Gastroesophageal sphincter (tissue), 4 donors: ENCODE results near the gene IMMP2L. TPM values are rescaled to one million over a fixed set of nuclear protein-coding genes. Genes with fewer than 3 reads are reported as not detected.

Source experiments
- ATAC-seq: fragments of 150-250 bp; one replicate; pipeline ENCODE4 v1.9.1; 2016; ENCODE audit warnings: mild to moderate bottlenecking, moderate library complexity
- H3K27ac ChIP-seq, 4 donors: fragments of 200-600 bp; sonication (generic) in 3 of 4; 1 replicate in 3 of 4; 2 replicates in 1 of 4; pipeline ENCODE4 v1.5.1; 2016 to 2019
- H3K27me3 ChIP-seq: fragments of 200-600 bp; sonication (generic); one replicate; pipeline ENCODE4 v1.5.1; 2019
- H3K36me3 ChIP-seq, 2 donors: fragments of 200-600 bp; sonication (generic); one replicate each; pipeline ENCODE4 v1.5.1; 2019; ENCODE audit warnings: control low read depth in 1 of 2
- H3K4me1 ChIP-seq, 3 donors: fragments of 200-600 bp; sonication (generic); 1 replicate in 2 of 3; 2 replicates in 1 of 3; pipeline ENCODE4 v1.5.1; 2016 to 2019; ENCODE audit warnings: control low read depth in 2 of 3
- H3K4me3 ChIP-seq, 2 donors: fragments of 200-600 bp; sonication (generic); one replicate each; pipeline ENCODE4 v1.5.1; 2019; ENCODE audit warnings: mild to moderate bottlenecking in 1 of 2, moderate library complexity in 1 of 2
- H3K9me3 ChIP-seq, 3 donors: fragments of 200-600 bp; sonication (generic); one replicate each; pipeline ENCODE4 v1.5.1; 2017 to 2019; ENCODE audit warnings: control low read depth in 2 of 3
- EP300 ChIP-seq: sonication (generic); formaldehyde crosslinking; IDR thresholded peaks from one replicate; pipeline ENCODE4 v1.6.1; 2017; ENCODE audit warnings: antibody characterized with exemption, mild to moderate bottlenecking
- POLR2A ChIP-seq, 2 donors: fragments of 450-650 bp; IDR thresholded peaks; one replicate each; pipeline ENCODE4 v1.6.1; 2017; ENCODE audit warnings: antibody characterized with exemption in 2 of 2, mild to moderate bottlenecking in 2 of 2, moderate library complexity in 1 of 2
- POLR2AphosphoS5 ChIP-seq: sonication (generic); formaldehyde crosslinking; IDR thresholded peaks from one replicate; pipeline ENCODE4 v1.6.1; 2017; ENCODE audit warnings: antibody characterized with exemption
- WGBS, 2 donors: methylation state at CpG; one replicate each; pipeline ENCODE4 v1.1.5; 2018; ENCODE audit warnings: low coverage in 1 of 2; 5-methylcytosine and 5-hydroxymethylcytosine counted together
- total RNA-seq, 4 donors: library from RNA; depleted of rRNA; stranded (reverse); fragments of >200 nt; gene quantifications; one replicate each; pipeline ENCODE4 v1.1.0, GENCODE V29; 2016
- TF ChIP-seq, protein P1 (sequence below), 4 experiments: fragments of 200-600 bp in 2 of 4; fragments of 450-650 bp in 2 of 4; sonication (generic) in 1 of 4; IDR thresholded peaks; one replicate each; pipeline ENCODE4 v1.5.1; 2017 to 2019; ENCODE audit warnings: antibody characterized with exemption in 4 of 4, mild to moderate bottlenecking in 2 of 4, moderate library complexity in 2 of 4

IMMP2L gene
- total RNA-seq, 4 donors from 2014 or later = 13.6 to 38.5 (median 30.1) TPM

DNA sequence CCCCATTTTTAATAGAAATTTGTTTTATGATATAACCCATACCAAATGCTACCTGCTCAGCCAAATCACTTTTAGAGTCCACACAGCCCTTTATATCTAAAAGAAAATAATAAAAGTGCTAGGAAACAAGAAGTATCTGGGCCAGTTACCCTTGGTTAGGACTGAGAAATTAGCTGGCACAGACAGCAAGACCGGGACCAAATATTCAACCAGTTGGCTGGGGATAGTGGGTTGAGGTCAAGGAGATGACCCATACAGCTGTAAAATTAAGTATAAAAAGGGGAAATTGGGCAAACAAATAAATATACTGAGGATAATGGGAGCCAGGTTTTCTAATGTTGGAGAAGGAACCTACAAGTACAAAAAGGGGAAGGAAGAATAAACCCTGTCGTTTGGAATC, 174.3 kb downstream of the IMMP2L start:
- Histone ChIP-seq H3K27me3 (no peaks in the 10 kb centered on the region), H3K4me1 (peaks cover 0 to 7% (median 0%) of the 10 kb centered on the region in 3 donors), H3K9me3 (no peaks in the 10 kb centered on the region), H3K27ac (no peak overlapping the region), H3K36me3 (no peaks in the 10 kb centered on the region), H3K4me3 (no peak overlapping the region)
- no peak for ATAC-seq
- no peak for TF ChIP-seq POLR2AphosphoS5
- no peak for TF ChIP-seq EP300
- TF ChIP-seq, protein P1, sequence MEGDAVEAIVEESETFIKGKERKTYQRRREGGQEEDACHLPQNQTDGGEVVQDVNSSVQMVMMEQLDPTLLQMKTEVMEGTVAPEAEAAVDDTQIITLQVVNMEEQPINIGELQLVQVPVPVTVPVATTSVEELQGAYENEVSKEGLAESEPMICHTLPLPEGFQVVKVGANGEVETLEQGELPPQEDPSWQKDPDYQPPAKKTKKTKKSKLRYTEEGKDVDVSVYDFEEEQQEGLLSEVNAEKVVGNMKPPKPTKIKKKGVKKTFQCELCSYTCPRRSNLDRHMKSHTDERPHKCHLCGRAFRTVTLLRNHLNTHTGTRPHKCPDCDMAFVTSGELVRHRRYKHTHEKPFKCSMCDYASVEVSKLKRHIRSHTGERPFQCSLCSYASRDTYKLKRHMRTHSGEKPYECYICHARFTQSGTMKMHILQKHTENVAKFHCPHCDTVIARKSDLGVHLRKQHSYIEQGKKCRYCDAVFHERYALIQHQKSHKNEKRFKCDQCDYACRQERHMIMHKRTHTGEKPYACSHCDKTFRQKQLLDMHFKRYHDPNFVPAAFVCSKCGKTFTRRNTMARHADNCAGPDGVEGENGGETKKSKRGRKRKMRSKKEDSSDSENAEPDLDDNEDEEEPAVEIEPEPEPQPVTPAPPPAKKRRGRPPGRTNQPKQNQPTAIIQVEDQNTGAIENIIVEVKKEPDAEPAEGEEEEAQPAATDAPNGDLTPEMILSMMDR (IDR thresholded peaks at IDR 0.05) = no peak
- no peak for TF ChIP-seq POLR2A (IDR thresholded peaks at IDR 0.05)
- 63 to 67% methylated on average over 1 to 2 of the region's 2 CpGs for WGBS, 2 donors

DNA sequence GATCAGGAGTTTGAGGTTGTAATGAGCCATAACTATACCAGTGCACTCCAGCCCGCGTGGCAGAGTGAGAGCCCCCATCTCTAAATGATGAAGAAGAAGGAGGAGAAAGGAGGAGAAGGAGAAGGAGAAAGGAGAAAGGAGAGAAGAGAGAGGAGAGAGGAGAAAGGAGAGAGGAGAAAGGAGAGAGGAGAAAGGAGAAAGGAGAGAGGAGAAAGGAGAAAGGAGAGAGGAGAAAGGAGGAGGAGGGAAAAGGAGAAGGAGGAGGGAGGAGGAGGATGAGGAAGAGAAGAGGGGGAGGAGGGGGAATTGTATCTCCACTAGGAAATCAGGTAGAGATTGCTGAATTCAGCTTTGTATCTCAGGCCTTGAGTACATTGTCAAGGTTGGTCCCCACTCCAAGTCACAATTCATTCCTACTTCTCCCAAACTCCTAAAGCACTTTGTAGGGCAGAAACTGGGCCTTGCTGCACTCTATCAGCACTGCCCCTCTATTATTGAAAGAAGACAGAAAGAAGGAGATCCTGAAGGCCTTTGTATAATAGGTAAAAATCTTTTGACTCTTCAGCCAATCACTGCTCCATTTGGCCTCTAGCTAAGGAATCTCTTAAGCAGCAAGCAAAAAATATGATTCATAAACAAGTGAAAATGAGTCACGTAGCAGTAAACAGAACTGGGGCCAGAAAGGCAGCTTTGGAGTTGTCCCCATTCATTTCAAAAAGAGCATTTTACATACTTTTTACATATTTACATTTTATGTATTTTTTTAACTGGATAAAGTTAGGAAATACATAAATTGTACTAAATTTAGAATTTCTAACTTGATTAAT, 178.0 kb downstream of the IMMP2L start:
- WGBS, 2 donors = 56 to 86% methylated on average over 1 to 3 of the region's 3 CpGs
- Histone ChIP-seq H3K9me3 (no peaks in the 10 kb centered on the region), H3K36me3 (no peaks in the 10 kb centered on the region), H3K4me1 (no peaks in the 10 kb centered on the region), H3K4me3 (no peak overlapping the region), H3K27me3 (no peaks in the 10 kb centered on the region), H3K27ac (no peak overlapping the region)
- TF ChIP-seq POLR2A (IDR thresholded peaks at IDR 0.05) (no peak), EP300 (no peak), POLR2AphosphoS5 (no peak)
- TF ChIP-seq, protein P1 (IDR thresholded peaks at IDR 0.05) = no peak
- no peak for ATAC-seq

DNA sequence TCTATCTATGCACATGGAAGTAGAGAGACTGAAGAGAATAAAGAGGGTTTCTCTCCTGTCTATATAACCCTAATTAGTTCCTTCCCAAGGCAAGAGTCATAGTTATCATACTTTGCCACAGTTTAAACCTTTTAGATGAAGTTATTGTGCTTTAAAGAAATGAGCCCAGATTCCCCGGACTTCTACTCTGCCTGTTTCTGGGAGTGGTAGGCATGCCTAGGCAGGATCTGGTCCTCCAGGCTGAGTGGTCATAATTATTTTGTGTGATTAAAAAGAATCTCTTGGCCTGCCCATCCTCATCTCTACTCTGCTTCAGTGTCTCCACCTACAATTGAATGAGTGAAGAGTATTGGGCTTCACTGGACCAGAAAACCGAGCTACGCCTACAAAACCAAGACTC, 179.2 kb downstream of the IMMP2L start:
- H3K36me3 ChIP-seq = no peaks in the 10 kb centered on the region
- H3K27me3 ChIP-seq = no peaks in the 10 kb centered on the region
- H3K9me3 ChIP-seq = no peaks in the 10 kb centered on the region
- no peak for ATAC-seq
- H3K27ac ChIP-seq = no peak overlapping the region
- H3K4me1 ChIP-seq = no peaks in the 10 kb centered on the region
- no peak for TF ChIP-seq EP300
- TF ChIP-seq, protein P1 (IDR thresholded peaks at IDR 0.05) = no peak
- TF ChIP-seq POLR2A (IDR thresholded peaks at IDR 0.05) = no peak
- TF ChIP-seq POLR2AphosphoS5 = no peak
- 100% methylated on average over 2 of the region's 3 CpGs for WGBS, 2 donors
- H3K4me3 ChIP-seq = no peak overlapping the region

DNA sequence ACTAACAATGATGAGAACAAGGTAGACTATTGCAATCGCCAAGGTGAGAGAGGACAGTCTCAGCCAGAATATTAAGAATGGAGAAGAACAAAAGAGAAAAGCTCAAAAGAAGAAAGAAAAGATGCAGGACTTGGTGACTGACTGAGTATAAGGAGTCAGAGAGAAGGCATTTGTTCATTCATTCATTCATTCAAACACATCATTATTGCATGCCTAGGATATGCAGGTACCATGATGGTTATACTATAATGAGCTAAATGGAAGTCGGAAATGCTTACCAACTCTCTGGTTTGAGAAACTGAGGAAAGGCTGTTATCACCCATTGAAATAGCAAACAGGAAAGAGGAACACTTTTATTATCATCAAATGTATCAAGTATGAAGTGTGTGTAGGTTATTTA, 180.7 kb downstream of the IMMP2L start:
- H3K27ac ChIP-seq = no peak overlapping the region
- H3K4me1 ChIP-seq = no peaks in the 10 kb centered on the region
- H3K27me3 ChIP-seq = no peaks in the 10 kb centered on the region
- no peak overlapping the region for H3K4me3 ChIP-seq
- H3K36me3 ChIP-seq = no peaks in the 10 kb centered on the region
- TF ChIP-seq EP300 (no peak), POLR2AphosphoS5 (no peak), POLR2A (IDR thresholded peaks at IDR 0.05) (no peak)
- TF ChIP-seq, protein P1 (IDR thresholded peaks at IDR 0.05) = no peak
- H3K9me3 ChIP-seq = no peaks in the 10 kb centered on the region
- ATAC-seq = no peak
- WGBS, 2 donors = 86 to 92% methylated on average over 1 to 2 of the region's 2 CpGs

DNA sequence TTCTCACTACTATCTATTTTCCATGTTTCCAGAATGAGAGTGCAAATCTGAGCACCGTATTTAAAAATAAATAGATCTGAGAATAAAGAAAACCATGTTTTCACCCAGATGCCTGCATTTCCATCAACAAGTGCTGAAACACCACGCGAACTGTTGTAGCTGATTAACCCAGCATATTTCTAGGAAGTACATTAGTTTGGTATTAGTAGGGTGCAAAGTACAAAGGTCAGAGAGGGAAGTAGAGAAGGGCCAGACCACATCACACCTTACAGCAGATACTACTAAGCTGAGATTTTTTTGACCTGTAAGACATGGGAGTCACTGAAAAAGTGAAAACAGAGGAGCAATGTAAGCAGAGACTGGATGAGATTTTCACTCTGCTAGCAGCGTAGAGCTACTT, 181.3 kb downstream of the IMMP2L start:
- H3K27me3 ChIP-seq = no peaks in the 10 kb centered on the region
- TF ChIP-seq EP300 = no peak
- TF ChIP-seq, protein P1 (IDR thresholded peaks at IDR 0.05) = no peak
- no peak overlapping the region for H3K27ac ChIP-seq
- no peaks in the 10 kb centered on the region for H3K36me3 ChIP-seq
- 89 to 92% methylated on average over 4 of the region's 4 CpGs for WGBS, 2 donors
- no peaks in the 10 kb centered on the region for H3K4me1 ChIP-seq
- H3K9me3 ChIP-seq = no peaks in the 10 kb centered on the region
- ATAC-seq = no peak
- no peak overlapping the region for H3K4me3 ChIP-seq
